PFSK-1 (cell line): ENCODE data around the gene SIGLEC15.

Source experiments
- FOXP2 ChIP-seq: optimal IDR thresholded peaks from 2 replicates; pipeline ENCODE3; 2011; ENCODE audit warnings: borderline replicate concordance, control low read depth, inconsistent platforms; ENCODE audit not compliant: insufficient read depth; ENCODE audit errors: extremely low read length, extremely low read depth
- POLR2AphosphoS5 ChIP-seq: IDR thresholded peaks from 2 replicates; pipeline ENCODE4 v1.6.1; 2012; ENCODE audit warnings: low read depth, mild to moderate bottlenecking, control low read depth, low read length, moderate library complexity
- REST ChIP-seq, 2 experiments: IDR thresholded peaks; 2 replicates each; pipeline versions ENCODE4 v1.6.1 to v1.8.0; 2011 to 2012; ENCODE audit warnings: low read depth in 2 of 2, low read length in 2 of 2, control low read depth in 1 of 2, inconsistent platforms in 1 of 2, mild to moderate bottlenecking in 1 of 2, moderate library complexity in 1 of 2; ENCODE audit not compliant: insufficient read depth in 1 of 2
- SIN3A ChIP-seq: IDR thresholded peaks from 2 replicates; pipeline ENCODE4 v1.6.1; 2012; ENCODE audit warnings: mild to moderate bottlenecking, low read length, moderate library complexity, borderline replicate concordance; ENCODE audit not compliant: insufficient read depth
- TAF1 ChIP-seq: IDR thresholded peaks from 2 replicates; pipeline ENCODE4 v1.6.1; 2012; ENCODE audit warnings: low read length, control low read depth, borderline replicate concordance; ENCODE audit not compliant: insufficient read depth

SIGLEC15 gene

GRCh38 chr18:45843019-45843418, 17.5 kb downstream of the SIGLEC15 start:
- no peak for TF ChIP-seq POLR2AphosphoS5
- TF ChIP-seq FOXP2: no peak
- no peak for TF ChIP-seq SIN3A
- TF ChIP-seq TAF1: no peak
- TF ChIP-seq REST (IDR thresholded peaks at IDR 0.05; ENCODE audit: insufficient read depth in 1 of 2, low read depth in 2 of 2, low read length in 2 of 2): no peak

- no peak for TF ChIP-seq POLR2AphosphoS5
- no peak for TF ChIP-seq TAF1
- TF ChIP-seq REST (IDR thresholded peaks at IDR 0.05; ENCODE audit: insufficient read depth in 1 of 2, low read depth in 2 of 2, low read length in 2 of 2): no peak
- no peak for TF ChIP-seq FOXP2
- no peak for TF ChIP-seq SIN3A
These were observed 19.5 kb downstream of the SIGLEC15 start for GRCh38 chr18:45844938-45845337.

GRCh38 chr18:45845410-45845809, 19.9 kb downstream of the SIGLEC15 start:
- TF ChIP-seq TAF1 (no peak), REST (IDR thresholded peaks at IDR 0.05; ENCODE audit: insufficient read depth in 1 of 2, low read depth in 2 of 2, low read length in 2 of 2) (no peak)

- TF ChIP-seq FOXP2 (no peak), TAF1 (no peak), SIN3A (no peak), REST (IDR thresholded peaks at IDR 0.05; ENCODE audit: insufficient read depth in 1 of 2, low read depth in 2 of 2, low read length in 2 of 2) (no peak), POLR2AphosphoS5 (no peak)
These were observed 21.6 kb downstream of the SIGLEC15 start for GRCh38 chr18:45847119-45847518.

GRCh38 chr18:45849529-45849928, 24.1 kb downstream of the SIGLEC15 start:
- TF ChIP-seq FOXP2: no peak
- no peak for TF ChIP-seq SIN3A
- no peak for TF ChIP-seq TAF1
- TF ChIP-seq POLR2AphosphoS5: no peak
- TF ChIP-seq REST (IDR thresholded peaks at IDR 0.05; ENCODE audit: insufficient read depth in 1 of 2, low read depth in 2 of 2, low read length in 2 of 2): no peak
